ENCODE results near the gene PAN3. TPM values are rescaled to one million over a fixed set of nuclear protein-coding genes. Genes with fewer than 3 reads are reported as not detected.

The PAN3 gene
- total and polyA plus RNA-seq, 4 donors: 10.3 to 65.4 (median 23.5) TPM

DNA sequence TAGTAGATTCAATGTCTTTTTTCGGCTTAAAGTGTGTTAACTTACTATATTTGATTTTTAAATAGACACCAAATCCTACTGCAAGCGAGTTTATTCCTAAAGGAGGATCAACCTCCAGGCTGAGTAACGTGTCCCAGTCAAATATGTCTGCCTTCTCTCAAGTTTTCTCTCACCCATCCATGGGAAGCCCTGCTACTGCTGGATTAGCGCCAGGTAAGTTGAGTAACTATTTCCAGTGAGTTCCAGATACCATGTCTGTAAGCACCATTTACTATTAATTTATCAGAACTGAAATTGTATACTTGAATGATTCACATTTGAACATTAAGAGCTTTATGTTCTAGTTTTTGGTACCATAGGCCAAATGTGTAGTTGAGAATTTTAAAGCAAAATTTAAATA lies 81.8 kb downstream of the PAN3 start:
- Histone ChIP-seq H3K9me3 (ENCODE audit: control insufficient read depth in 4 of 4, insufficient read depth in 3 of 4, low read length in 3 of 4) (no peaks in the 10 kb centered on the region), H3K9ac (ENCODE audit: insufficient read depth in 1 of 2, low read length in 2 of 2) (no peak overlapping the region), H3K4me1 (ENCODE audit: control insufficient read depth in 5 of 5, insufficient read depth in 5 of 5, low read length in 5 of 5) (no peaks in the 10 kb centered on the region), H3K27ac (ENCODE audit: low read depth in 1 of 2, low read length in 1 of 2) (no peak overlapping the region), H3K27me3 (ENCODE audit: control insufficient read depth in 3 of 3, insufficient read depth in 3 of 3, low read length in 2 of 3) (no peaks in the 10 kb centered on the region), H3K4me3 (no peak overlapping the region), H3K36me3 (ENCODE audit: control insufficient read depth in 4 of 4, insufficient read depth in 4 of 4, low read length in 4 of 4) (peaks cover 0 to 2% (median under 1%) of the 10 kb centered on the region in 4 donors)
- 95 to 97% methylated on average over 4 of the region's 4 CpGs for WGBS, 2 donors
- ATAC-seq (ENCODE audit: insufficient read depth, low FRiP score) (no peak), DNase-seq (peak in 1 of 3 donors; percentile 9)
- TF ChIP-seq, protein P1, sequence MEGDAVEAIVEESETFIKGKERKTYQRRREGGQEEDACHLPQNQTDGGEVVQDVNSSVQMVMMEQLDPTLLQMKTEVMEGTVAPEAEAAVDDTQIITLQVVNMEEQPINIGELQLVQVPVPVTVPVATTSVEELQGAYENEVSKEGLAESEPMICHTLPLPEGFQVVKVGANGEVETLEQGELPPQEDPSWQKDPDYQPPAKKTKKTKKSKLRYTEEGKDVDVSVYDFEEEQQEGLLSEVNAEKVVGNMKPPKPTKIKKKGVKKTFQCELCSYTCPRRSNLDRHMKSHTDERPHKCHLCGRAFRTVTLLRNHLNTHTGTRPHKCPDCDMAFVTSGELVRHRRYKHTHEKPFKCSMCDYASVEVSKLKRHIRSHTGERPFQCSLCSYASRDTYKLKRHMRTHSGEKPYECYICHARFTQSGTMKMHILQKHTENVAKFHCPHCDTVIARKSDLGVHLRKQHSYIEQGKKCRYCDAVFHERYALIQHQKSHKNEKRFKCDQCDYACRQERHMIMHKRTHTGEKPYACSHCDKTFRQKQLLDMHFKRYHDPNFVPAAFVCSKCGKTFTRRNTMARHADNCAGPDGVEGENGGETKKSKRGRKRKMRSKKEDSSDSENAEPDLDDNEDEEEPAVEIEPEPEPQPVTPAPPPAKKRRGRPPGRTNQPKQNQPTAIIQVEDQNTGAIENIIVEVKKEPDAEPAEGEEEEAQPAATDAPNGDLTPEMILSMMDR (IDR thresholded peaks at IDR 0.05; ENCODE audit: control extremely low read depth, extremely low read depth): no peak

DNA sequence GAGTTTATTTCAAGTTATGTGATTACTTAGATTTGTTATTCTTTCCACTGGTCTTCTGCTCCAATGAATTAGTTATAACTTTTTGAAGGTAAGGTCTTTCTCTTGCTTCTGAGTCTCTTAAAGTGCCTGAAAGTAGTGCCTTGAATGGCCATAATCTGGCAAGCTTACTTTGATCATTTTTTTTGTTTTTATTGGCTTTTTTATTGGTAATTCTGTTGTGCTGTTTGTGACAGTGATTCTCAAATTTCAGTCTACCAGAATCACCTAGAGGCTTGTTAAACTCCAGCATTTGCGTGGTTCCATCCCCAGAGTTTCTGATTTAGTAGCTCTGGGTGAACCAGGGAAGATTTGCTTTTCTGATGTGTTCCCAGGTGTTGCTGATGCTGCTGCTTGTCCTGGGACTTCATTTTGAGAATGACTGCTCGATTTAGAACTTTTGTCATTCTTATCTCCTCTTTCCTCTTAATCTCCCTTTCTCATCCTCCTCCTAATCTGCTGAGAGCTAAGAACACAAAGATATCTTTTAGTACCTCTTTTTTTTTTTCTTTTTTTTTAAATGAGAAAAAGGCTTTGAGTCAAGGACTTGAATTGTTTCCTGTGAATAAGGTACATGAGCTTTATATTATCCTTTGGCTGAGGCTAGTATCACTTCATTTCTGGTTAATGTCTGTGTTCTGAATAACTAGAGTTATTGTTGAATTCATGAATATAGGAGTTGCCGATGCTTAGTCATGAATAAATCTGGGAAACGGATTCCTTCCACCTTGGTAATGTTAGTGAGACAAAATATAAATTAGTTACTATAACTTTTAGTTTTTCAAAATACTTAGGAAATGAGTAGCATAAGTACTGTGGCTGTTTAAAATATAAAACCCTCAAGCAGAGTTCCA lies 91.4 kb downstream of the PAN3 start:
- TF ChIP-seq, protein P1 (IDR thresholded peaks at IDR 0.05; ENCODE audit: control extremely low read depth, extremely low read depth): no peak
- no peak overlapping the region for H3K4me3 ChIP-seq
- no peaks in the 10 kb centered on the region for H3K27me3 ChIP-seq (ENCODE audit: control insufficient read depth in 3 of 3, insufficient read depth in 3 of 3, low read length in 2 of 3)
- 83 to 93% methylated on average over 4 of the region's 4 CpGs for WGBS, 2 donors
- no peaks in the 10 kb centered on the region for H3K4me1 ChIP-seq (ENCODE audit: control insufficient read depth in 5 of 5, insufficient read depth in 5 of 5, low read length in 5 of 5)
- H3K36me3 ChIP-seq (ENCODE audit: control insufficient read depth in 4 of 4, insufficient read depth in 4 of 4, low read length in 4 of 4): peaks cover 0 to 5% (median 3%) of the 10 kb centered on the region in 4 donors
- DNase-seq: no peak
- no peak overlapping the region for H3K27ac ChIP-seq (ENCODE audit: low read depth in 1 of 2, low read length in 1 of 2)
- ATAC-seq (ENCODE audit: insufficient read depth, low FRiP score): no peak
- no peak overlapping the region for H3K9ac ChIP-seq (ENCODE audit: insufficient read depth in 1 of 2, low read length in 2 of 2)
- H3K9me3 ChIP-seq (ENCODE audit: control insufficient read depth in 4 of 4, insufficient read depth in 3 of 4, low read length in 3 of 4): no peaks in the 10 kb centered on the region

DNA sequence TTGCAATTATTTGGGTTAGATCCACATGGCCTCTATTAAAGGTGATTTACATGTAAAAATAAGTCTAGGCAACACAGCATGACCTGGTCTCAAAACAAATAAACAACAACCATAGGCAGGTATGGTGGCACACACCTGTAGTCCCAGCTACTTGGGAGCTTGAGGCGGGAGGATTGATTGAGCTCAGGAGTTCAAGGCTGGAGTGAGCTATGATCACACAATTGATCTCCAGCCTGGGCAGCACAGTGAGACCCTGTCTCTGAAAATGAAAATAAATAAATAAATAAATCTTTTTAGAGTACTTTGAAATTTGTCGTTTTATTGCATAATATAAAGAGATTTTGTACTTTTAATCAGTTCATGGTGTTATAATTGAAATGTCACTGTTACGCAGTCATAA lies 93.3 kb downstream of the PAN3 start:
- Histone ChIP-seq H3K9ac (ENCODE audit: insufficient read depth in 1 of 2, low read length in 2 of 2) (no peak overlapping the region), H3K4me3 (no peak overlapping the region), H3K4me1 (ENCODE audit: control insufficient read depth in 5 of 5, insufficient read depth in 5 of 5, low read length in 5 of 5) (no peaks in the 10 kb centered on the region), H3K27me3 (ENCODE audit: control insufficient read depth in 3 of 3, insufficient read depth in 3 of 3, low read length in 2 of 3) (no peaks in the 10 kb centered on the region), H3K27ac (ENCODE audit: low read depth in 1 of 2, low read length in 1 of 2) (no peak overlapping the region), H3K9me3 (ENCODE audit: control insufficient read depth in 4 of 4, insufficient read depth in 3 of 4, low read length in 3 of 4) (no peaks in the 10 kb centered on the region), H3K36me3 (ENCODE audit: control insufficient read depth in 4 of 4, insufficient read depth in 4 of 4, low read length in 4 of 4) (peaks cover 0 to 7% (median 4%) of the 10 kb centered on the region in 4 donors)
- TF ChIP-seq, protein P1 (IDR thresholded peaks at IDR 0.05; ENCODE audit: control extremely low read depth, extremely low read depth): no peak
- DNase-seq (no peak), ATAC-seq (ENCODE audit: insufficient read depth, low FRiP score) (no peak)
- WGBS, 2 donors: 97 to 98% methylated on average over 3 of the region's 3 CpGs

Data from lung (tissue), 12 donors.